SH-SY5Y (cell line): ENCODE results near the gene ZMPSTE24.

ENCODE experiments used
- GATA2 ChIP-seq: IDR thresholded peaks from 2 replicates; pipeline ENCODE4 v1.6.1; 2011; ENCODE audit warnings: mild to moderate bottlenecking, low read depth, low read length
- GATA3 ChIP-seq: IDR thresholded peaks from 2 replicates; pipeline ENCODE4 v1.6.1; 2011; ENCODE audit warnings: low read depth, mild to moderate bottlenecking, low read length, moderate library complexity

Gene ZMPSTE24

DNA sequence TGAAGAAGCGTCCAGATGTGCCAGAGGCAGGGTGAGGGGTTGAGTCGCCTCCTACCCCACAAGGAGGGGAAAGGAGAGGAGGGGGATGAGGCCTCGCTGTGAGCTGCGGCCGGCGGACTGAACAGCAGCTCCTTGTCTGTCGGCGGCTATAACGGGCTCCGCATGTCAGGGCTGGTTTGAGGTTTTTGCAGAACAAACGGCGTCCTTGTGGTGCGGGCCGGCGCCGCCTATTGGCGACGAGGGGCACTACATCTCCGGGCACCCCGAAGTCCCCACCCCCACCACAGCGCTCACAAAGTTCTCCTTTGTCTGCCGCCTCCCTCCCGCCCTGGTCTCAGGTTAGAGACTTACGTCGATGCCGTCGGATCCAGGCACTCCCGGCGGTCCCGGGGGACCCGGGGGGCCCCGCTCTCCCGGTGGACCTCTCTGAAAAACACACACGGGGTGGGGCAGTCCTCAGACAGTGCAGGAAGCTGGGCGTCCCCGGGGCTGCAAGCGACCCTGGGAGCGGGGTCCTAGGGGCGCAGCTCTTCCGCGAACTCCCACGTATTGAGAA is 57.3 kb downstream of the ZMPSTE24 start:
- no peak for TF ChIP-seq GATA3
- no peak for TF ChIP-seq GATA2

DNA sequence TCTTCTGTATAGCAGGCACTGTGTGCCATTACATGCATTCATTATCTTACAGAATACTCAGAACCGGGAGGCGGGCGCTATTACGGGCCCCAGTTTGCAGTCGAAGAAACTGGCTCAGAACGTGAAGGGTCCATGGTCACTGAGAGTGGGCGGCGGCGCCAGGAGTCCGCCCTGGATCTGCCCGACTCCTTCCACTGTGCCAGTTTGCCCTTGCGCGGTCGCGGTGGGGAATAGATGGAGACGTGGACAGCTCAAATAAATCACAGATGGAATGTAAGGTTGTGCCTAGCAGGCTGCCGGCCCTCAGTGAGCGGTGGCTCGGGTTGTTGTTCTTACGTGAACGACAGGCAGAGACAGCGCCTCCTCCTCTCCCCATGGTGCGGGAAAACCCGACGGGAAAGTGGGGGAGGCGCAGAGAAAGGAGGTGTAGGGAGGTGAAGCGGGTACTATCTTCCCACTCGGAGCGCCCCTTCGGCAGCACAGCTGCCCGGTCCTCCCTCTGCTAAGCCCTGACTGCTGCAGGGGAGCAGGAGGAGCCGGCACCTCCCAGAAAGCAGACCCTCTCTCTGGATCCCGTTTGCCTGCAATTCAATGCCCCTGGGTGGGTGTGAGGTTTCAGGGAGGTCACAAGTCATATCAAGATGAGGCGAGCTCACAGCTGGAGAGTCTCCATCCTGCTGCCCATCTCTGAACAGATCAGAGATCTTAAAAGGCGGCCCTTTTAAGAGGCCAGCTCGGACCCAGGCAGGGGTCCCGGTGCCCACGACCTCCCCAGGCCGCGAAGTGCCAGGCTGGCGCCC is 58.0 kb downstream of the ZMPSTE24 start:
- TF ChIP-seq GATA2 (peak; percentile 58), GATA3 (no peak)

DNA sequence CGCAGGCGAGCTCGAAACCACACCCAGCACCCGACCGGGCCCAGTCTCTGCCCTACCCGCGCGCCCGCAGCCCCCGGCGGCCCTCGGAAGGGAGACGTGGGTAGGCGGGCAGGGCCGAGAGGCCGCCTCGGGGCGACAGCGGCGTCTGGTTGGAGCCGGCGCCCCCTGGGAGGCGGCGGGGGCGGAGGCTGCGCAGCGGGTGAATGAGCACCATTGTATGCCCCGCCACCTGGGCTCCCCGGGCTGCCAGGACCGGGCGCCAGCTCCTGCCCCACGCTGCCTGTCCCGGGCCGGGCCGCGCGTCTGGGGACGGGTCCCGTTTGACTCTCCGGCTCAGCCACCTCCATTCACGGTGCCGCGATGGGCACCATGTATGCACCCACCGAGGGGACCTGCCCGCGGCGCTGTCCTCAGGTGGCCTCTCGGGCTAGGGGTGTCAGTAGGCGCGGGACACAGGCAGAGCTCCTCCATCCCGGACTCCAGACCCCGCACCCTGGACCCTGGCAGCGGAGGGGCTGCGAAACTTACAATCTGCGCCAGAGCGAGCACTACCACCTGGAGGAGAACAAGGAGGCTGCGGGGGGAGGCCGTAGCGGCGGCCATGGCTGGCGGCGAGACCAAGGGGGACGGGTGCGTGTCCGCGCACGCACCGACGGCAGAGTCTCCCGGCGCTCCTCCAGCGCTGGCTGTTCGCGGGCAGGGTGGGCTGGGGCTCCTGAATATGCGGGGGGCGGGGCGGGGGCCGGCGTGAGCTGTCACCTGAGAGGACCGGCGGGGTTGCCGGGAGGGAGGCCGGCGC is 58.8 kb downstream of the ZMPSTE24 start, which contains the start of gene COL9A2:
COL9A2 (minus strand) TSS at position 692 of the 799 bp plus-strand sequence; CDS start at position 603, 89 bp downstream.
- TF ChIP-seq GATA3: no peak
- TF ChIP-seq GATA2: no peak; the same call in 1 of the 2 replicates

DNA sequence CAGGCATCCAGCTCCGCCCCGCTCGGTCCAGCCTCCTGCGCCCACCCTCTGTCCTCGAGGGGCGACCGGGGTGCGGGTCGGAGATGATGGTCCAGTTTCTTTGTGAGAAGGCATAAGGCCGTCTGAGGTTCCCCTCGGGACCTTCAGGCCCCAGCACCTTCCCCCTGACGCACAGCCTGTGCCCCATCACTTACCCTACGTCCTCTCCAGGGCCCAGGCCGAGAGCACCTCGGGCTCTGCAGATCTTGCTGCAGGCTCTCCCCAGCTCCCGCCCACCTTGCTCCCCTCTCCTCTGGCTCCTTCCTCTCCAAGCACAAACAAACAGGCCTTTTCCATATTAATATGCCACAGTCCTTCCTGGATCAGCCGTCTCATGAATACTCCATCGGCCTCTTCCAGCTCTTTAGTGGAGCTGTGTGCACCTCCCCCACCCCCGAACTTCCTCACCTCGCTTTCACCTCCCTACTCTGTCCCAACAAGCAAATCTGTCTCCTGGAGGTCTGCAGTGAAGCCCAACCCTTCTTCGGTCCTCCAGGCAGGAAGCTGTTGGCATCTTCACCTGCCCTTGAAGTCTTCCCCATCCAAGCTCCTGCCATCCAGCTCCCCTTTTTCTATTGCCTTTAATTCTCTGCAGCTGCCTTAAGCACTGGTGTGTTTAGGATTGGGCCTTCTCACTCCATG is 59.5 kb downstream of the ZMPSTE24 start:
- TF ChIP-seq GATA3: no peak
- TF ChIP-seq GATA2: no peak

DNA sequence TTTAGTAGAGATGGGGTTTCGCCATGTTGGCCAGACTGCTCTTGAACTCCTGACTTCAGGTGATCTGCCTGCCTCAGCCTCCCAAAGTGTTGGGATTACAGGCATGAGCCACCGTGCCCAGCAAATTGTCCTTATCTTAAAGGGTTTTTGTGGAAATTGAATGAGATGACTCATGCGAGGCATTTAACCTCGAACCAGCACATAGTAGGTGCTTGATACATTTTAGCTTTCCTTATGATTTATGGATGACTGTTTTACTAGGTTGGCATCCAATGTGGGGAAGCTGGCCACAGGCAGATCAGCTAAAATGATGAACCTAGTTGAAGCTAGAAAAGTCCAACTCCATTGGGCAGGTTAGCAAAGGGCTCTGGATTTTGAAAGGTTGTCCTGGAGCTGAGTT is 60.4 kb downstream of the ZMPSTE24 start:
- TF ChIP-seq GATA3 (no peak), GATA2 (no peak)

DNA sequence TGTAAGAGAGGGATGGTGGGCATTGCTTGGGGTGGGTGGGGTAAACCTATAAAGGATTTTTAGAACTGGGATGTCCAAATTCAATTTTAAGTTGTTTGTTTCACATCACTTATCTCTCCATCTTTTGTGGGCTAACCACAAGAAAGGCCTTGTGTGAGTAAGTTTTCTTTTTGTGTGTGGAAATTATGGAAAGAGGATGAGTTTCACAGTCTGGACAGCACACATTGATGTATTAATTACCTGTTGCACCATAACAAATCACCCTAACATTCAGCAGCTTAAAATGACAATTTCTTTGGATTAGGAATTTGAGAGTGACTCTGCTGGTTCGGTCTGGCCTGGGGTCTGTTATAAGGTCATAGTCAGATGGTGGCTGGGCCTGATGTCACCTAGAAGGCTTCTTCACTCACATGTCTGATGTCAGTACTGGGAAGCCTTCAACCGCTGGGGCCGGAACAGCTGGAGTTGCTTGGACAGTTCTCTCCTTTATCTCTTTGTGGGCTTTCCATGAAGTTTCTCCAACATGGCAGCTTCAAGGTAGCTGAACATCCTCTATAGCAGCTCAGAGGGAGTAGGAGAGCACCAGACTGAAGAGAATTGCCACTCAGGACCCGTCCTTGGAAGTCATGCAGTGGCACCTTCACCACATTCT is 61.1 kb downstream of the ZMPSTE24 start:
- TF ChIP-seq GATA3: no peak
- no peak for TF ChIP-seq GATA2

DNA sequence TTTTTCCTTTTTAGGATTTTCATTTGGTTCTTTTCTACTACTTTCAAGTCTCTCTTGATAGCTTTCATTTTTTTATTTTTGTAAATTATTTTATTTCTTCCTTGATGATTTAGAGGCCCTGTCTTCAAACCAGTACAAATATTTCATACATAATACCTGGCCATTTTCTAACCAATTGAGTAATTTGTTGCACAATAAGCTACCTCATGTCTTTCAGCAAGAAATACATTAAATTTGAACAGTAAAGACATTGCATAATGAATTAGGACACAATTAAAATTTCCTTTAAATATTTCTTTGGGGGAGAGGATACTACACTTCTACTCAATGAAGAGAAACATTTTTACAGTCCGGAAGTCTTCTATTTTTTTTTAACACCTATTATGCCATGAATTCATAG is 74.7 kb downstream of the ZMPSTE24 start:
- no peak for TF ChIP-seq GATA3
- TF ChIP-seq GATA2: no peak

DNA sequence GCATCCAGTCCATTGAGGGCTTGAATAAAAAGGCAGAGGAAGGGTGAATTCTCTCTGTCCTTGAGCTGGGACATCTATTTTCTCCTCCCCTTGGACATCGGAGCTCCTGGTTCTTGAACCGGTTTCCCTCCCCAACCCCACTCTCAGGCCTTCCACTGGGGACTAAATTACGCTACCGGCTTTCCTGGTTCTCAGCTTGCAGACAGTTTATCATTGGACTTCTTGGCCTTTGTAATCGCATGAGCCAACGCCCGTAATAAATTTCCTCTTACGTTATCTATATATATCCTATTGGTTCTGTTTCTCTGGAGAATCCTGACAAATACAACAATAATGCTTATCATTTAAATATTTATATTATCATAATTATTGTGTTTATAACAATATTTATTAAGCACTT is 79.4 kb downstream of the ZMPSTE24 start:
- TF ChIP-seq GATA3: no peak
- no peak for TF ChIP-seq GATA2

DNA sequence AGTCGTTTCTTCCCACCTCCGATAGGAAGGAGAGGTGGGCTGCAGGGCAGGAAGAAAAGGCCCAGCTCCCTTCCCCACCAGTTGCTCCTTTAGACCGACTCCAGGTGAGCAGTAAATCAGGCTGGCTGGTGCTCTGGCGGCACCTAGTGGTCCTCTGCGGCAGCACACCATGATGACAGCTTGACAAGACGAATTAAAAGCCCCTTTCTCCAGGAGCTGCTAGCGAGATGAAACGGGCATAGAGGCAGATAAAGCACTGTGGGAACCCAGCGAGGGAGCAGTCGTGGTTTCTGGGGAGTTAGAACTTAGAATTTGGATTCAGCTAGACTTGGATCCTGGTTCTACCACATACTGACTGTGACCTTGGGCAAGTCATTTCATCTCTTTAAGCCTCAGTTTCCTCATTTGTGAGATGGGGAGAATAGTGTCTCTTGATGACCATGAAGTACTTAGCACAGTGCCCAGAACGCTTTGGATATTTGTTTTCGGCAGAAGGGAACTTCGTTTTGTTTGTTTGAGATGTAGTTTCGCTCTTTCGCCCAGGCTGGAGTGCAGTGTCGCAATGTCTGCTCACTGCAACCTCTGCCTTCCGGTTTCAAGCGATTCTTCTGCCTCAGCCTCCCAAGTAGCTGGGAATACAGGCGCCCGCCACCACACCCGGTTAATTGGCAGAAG is 80.8 kb downstream of the ZMPSTE24 start:
- TF ChIP-seq GATA3: no peak
- TF ChIP-seq GATA2: no peak

DNA sequence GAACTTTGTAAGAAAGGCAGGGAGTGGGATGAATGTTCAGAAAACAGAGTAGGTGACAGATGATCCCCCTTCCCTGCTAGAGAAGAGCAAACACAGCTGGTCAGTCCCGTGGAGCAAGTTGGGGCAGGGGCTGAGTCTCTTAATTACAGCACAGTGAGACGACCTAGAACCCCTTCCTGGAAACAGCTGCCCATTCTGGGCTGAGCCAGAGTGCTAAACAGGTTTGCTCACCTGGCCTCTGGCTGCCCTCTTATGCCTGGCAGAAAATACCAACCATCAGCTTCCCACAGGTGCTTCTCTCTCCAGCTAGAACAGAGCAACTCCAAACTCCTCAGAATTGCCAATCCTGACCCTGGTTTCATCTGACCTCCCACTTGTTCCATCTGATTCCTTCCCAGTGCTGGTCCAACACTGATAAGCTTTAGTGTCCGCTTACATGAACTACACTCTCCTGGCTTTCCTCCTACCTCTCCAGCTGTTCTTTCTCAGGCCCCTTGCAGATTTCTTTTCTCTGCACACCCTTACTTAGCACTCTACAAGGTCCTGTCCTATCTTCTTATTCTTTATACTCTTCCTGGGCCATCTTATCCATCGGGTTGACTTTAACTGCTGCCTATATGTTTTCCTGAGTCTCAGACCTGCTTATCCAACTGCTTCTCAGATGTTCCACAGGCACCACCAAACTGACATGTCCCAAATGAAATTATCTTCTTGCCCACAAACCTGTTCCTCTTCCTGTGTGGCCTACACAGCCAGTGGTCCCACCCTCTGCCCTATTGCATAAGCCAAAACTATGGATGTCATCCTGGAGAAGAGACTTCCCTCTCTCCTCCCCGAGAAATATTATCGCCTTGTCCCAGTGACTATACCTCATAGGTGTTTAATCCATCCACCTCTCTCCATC is 81.6 kb downstream of the ZMPSTE24 start:
- TF ChIP-seq GATA3 (no peak), GATA2 (no peak)

DNA sequence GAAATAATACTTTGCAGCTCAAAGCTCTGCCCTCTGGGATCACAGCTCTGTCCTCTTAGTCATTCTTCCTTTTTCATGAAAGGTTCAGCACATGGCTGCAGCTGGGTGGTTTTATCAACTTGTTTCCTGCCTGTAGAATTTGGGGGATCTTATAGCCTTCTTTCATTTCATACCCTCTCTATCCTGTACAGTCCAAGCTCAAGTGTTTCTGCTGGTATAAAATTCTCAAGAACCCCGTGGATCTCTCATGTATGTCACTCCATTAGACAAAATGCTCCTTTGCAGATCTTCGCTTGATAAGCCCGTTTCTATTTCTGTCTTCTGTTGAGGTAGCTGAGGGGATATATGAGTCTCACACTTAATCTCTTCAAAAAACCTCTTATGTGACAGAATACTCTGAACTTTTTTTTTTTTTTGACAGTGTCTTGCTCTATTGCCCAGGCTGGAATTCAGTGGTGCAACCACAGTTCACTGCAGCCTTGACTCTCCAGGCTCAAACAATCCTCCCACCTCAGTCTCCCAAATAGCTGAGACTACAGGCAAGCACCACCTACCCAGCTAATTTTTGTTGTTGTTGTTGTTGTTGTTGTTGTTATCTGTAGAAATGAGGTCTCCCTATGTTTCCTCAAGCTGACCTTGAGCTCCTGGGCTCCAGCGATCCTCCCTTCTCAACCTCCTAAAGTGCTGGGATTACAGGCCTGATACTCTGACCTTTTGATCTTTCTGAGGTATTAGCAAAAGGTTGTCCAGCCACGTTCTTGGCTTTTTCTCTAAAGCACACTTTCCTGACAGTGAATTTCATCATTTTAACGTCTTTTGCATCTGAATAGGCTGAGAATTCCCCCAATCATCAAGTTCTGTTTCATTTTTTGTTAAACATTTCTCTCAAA is 83.7 kb downstream of the ZMPSTE24 start:
- TF ChIP-seq GATA2 (no peak), GATA3 (no peak)
